PC-3 (cell line): ENCODE data around the gene TSSC4.

Experiments used
- CTCF ChIP-seq: fragments of 300-600 bp; sonication (generic); conservative IDR thresholded peaks from 2 replicates; pipeline ENCODE4 v1.5.1; 2017; ENCODE audit warnings: antibody characterized with exemption, low read depth, mild to moderate bottlenecking, low read length
- EZH2 ChIP-seq: fragments of 300-600 bp; sonication (generic); IDR thresholded peaks from one replicate; pipeline ENCODE4 v1.6.1; 2017; ENCODE audit warnings: antibody characterized with exemption, mild to moderate bottlenecking, low read length; ENCODE audit not compliant: unreplicated experiment
- EZH2phosphoT487 ChIP-seq: fragments of 300-600 bp; sonication (generic); IDR thresholded peaks from 2 replicates; pipeline ENCODE4 v1.6.1; 2018; ENCODE audit warnings: mild to moderate bottlenecking, antibody characterized with exemption, low read length, borderline replicate concordance

DNA sequence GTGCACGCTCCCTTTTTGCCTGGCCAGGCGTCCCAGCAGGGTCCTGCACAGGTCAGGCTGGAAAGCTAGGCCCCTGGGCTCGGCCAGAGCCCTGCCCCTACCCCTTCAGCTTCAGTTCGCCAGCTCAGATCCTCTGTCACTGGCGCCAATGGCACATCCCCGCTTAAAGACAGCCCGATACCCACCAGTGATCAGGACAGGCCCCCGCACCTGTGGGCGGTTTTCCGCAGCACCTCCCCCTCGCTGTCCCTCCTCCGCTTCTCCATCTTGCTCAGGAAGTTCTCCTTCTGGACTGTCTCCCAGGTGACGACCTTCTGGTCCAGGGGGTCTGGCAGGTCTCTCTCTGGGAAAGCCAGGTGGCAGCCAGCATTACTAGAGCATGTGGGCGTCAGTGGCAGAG is 5.9 kb downstream of the TSSC4 start:
- TF ChIP-seq CTCF (no peak), EZH2 (no peak), EZH2phosphoT487 (no peak)
